SK-N-SH (cell line): ENCODE measurements around the gene ARHGAP10.

ENCODE experiments used
- NRF1 ChIP-seq: IDR thresholded peaks from 2 replicates; pipeline ENCODE4 v1.6.1; 2012; ENCODE audit warnings: low read depth, mild to moderate bottlenecking, low read length
- PBX3 ChIP-seq: IDR thresholded peaks from 2 replicates; pipeline ENCODE4; 2012
- TF ChIP-seq, protein P1 (sequence below): IDR thresholded peaks from 2 replicates; pipeline ENCODE4 v1.4.0; 2012; ENCODE audit warnings: low read depth

DNA sequence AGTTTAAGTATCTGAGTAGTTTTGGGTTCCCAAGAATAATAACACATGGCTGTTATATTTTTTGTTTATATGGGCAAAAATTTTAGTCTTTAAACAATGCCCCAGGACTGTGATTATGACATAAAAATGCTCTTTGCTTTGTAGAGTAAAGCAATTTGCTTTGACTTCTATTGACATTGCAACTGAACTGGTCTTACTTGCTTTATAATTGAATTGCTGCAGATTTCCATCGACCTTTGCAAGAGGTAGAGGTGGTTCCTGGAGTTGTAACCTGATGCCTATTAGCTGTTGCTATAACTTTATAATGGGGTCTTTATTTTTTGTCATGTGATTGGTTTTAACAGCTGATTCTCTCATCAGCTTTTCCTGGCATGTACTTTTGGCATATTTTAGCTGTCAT, 302.9 kb downstream of the ARHGAP10 start:
- TF ChIP-seq, protein P1, sequence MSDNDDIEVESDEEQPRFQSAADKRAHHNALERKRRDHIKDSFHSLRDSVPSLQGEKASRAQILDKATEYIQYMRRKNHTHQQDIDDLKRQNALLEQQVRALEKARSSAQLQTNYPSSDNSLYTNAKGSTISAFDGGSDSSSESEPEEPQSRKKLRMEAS, result no peak
- TF ChIP-seq PBX3 (no peak), NRF1 (no peak)
